CD4-positive, alpha-beta T cell treated with Interleukin-15 for 1 hour (primary cell): ENCODE data around the gene CES3.

Experiments
- DNase-seq: peaks from one replicate; pipeline ENCODE4 v3.0.0-alpha.2; 2020

Gene CES3, protein sequence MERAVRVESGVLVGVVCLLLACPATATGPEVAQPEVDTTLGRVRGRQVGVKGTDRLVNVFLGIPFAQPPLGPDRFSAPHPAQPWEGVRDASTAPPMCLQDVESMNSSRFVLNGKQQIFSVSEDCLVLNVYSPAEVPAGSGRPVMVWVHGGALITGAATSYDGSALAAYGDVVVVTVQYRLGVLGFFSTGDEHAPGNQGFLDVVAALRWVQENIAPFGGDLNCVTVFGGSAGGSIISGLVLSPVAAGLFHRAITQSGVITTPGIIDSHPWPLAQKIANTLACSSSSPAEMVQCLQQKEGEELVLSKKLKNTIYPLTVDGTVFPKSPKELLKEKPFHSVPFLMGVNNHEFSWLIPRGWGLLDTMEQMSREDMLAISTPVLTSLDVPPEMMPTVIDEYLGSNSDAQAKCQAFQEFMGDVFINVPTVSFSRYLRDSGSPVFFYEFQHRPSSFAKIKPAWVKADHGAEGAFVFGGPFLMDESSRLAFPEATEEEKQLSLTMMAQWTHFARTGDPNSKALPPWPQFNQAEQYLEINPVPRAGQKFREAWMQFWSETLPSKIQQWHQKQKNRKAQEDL

DNA sequence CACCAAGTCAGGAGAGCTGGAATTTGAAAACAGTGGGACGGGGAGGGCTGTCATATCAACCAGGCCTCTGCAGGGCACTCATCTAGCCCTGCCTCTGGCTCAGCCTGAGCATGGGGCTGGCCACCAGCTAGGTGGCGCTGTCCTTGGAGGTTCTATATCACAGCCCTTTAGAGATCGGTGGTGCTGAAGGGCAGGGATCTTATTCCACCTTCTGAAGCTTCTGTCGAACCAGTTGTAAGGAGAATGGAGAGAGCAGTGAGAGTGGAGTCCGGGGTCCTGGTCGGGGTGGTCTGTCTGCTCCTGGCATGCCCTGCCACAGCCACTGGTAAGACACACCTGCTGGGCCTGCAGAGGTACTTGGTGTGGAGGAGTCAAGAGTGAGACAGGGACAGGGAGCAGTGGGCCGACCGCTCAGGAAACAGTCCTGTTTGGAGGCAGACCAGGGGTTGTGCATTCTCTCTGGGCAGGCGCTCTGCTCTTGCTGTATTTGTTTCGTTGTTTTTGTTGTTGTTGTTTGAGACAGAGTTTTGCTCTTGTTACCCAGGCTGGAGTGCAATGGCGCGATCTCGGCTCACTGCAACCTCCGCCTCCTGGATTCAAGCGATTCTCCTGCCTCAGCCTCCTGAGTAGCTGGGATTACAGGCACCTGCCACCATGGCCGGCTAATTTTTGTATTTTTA lies at the start of gene CES3:
CES3 (plus strand) TSS at position 202 of the 680 bp plus-strand sequence; CDS start at position 244, 42 bp downstream.
- peak; percentile 53 for DNase-seq

DNA sequence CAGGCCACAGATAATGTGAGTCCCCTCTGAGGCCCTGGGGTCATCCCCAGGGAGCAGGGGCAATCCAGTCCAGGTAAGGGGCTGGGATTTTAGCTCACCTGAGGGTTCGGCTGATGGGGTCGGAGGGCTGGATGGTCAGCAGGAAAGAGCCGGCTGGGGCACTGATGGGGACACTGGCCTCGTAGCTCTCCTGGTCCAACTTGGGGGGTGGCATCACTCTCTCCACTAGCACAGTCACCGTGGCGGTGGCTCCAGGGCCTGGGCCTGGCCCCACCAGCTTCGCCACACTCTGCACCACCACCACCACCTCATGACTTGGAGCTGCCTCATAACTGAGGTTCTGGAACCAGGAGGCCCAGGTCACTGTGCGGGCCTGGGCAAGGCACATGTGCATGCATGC lies 49.3 kb upstream of the CES3 start:
- DNase-seq: no peak

DNA sequence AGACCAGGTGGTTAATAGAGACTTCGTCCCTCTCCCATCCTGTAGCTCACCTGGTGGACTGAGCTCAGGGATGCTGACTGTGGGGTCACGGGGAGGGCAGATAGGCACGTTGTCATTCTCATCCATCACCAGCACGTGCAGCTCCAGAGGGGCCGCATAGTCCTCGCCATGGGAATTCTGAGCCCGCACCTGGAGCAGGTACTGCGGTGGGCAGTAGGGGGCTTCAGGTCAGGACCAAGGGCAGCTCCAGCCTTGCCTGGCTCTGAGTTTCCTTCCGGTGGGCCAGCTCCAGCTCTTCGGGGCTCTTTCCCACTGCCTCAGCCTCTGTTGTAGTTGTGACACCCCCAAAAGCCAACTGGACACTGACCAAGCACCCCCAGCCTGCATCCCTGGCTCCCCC lies 48.0 kb upstream of the CES3 start:
- DNase-seq: no peak

- DNase-seq: no peak
These were observed 47.4 kb upstream of the CES3 start for GRCh38 chr16:66913711-66914110.

DNA sequence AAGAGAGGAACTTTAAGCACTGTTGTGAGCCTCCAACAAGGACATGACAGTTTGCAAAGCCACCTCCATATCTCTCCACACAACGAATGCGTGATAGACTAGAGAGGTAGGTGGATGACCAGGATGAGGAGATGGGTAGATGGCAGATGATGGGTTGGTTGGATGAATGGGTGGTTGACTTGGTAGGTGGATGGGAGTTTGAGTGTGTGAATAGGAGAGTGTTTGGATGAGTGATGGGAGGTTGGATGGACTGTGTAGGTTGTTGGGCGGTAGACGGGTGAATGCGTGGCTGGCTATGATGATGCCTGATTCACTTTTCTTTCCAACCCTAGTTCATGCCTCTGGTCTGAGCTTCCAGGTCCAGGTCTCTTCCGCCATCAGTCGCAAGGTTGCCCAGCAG lies 46.5 kb upstream of the CES3 start:
- no peak for DNase-seq

GRCh38 chr16:66915041-66915440 lies 46.0 kb upstream of the CES3 start:
- DNase-seq: no peak

DNA sequence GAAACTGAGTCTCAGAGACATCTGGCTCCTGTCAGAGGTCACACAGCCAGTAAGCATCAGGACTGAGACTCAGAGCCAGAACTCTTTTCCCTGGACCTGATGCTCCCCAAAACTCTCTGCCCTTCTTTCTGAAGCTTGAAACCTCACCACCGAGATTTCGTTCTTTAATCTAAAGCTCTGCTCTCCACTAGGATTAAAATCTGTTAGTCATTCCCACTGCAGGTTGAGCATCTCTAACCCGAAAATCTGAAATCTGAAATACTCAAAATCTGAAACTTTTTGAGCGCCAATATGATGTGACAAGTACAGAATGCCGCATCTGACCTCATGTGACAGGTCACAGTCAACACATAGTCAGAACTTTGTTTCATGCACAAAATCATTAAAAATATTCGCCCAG lies 44.5 kb upstream of the CES3 start:
- no peak for DNase-seq

DNA sequence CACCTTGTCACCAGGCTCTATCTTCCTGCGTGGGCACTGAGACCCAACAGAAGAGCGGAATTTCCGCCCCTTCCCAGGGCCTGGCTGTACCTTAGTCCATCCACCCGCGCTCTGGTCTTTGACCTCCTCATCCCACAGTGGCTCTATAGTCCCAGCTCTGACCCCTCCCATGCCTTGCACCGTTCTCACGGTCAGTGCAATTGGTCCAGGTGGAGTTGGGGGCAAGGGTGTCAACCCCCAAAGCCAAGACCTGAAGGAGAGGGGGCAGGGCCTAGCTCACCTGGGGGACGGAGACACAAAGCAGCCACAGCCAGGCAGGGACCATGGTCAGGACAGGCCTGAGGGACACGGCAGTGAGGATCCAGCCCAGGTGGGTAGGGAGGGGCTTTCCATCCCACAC lies 43.3 kb upstream of the CES3 start:
- DNase-seq: no peak

DNA sequence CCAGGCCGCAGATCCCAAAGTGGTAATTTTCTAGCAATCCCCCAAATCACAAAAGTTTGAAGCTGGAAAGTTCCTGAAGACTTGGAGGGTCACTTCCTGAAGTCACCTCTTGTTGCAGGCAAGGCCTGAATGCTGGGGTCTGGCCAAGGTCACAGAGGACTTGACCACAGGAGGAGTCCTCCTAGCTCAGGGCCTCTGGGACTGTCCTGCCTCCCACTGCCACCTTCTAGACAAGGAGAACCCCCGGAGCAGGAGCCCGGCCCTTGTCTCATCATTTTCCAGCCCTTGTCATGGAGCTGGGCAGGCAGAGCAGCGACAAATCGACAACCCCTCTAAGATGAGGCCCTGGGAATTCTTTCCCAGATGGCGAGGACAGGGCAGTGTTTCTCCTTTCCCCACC lies 42.7 kb upstream of the CES3 start:
- no peak for DNase-seq

DNA sequence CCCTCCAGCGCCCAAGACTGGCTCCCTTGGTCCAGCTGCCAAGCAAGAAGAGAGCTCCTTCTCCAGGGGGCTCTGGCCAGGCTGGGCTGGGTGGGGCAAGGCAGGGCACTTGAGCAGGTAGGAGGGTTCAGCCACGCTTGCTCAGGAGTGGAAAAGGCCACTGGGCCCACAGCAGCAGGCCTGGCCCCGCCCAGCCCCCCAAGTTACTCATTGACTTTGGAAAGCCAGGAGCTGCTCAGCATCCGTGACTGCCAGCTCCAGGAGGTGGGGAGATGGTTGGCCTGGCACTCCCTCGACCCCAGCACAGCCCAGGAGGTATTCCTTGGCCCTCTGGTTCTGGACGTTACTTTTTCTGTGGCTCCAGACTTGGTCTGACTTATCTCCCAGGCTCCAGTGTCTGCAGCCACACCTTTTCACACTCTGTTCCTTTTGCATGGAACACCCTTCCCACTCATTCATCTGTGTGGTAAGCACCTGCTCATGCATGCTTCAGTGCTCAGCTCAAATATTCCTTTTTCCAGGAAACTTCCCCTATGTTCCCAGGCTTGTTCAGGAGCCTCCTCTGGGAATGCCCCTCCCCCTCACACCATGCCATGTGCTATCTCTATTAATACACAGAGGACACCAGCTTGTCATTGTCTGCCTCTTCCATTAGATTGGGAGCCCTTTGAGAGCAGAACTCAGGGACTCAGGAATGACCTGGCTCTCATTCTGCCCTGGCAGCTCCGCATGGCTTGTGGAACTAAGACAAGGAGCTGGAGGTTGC lies 42.1 kb upstream of the CES3 start, which contains the start of gene CDH16:
CDH16 (minus strand) TSS at position 83 of the 766 bp plus-strand sequence. CDS start 820 bp downstream, outside the sequence.
- no peak for DNase-seq

DNA sequence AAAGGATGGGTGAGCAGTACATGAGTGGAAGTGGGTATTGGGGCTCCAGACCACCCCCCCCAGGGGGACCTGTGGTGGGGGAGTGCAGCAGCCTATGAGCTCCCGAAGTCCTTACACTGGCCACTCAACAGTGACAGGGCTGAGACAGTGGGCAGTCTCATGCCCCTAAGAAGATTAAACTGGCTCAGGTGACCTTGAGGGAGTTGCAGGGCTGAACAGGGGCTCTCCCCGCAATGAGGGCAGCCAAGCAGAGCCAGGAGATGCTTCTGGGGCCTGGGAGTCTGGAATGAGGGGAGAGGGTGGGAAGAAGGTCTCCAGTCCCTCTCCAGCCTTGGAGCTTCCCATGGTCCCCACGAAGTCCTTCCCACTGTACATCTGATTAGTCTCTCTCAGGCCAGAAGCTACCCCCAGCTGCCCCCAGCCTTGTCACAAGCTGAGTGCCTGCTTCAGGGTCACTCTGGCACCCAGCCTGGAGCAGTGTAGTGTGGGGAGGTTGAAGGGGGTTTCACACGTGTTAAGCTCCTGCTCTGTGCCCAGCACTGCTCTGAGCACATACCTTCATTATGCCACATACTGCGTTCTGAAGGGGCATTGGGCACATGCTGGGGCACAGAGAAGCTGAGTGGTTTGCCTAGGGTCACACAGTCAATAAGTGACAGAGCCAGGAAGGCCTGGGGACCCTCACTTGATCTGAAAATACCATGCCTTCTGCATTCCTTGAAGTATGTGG lies 41.3 kb upstream of the CES3 start:
- DNase-seq: no peak

DNA sequence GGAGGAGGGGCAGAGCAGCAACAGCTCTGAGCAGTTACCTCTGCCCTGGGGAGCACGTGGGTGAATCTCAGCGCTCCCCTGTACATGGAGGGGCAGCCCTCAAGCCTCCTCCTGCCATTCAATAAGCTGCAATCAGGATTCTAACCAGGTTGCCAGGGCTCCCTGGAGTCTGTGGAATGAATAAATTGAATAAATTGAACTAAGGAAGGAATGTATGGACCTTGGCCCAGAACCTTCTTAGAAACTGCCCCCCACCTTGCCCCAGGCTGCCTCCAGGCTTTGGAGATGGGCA lies 40.8 kb upstream of the CES3 start:
- no peak for DNase-seq

- DNase-seq: no peak
These were observed 40.0 kb upstream of the CES3 start for GRCh38 chr16:66920924-66921680.

GRCh38 chr16:66921729-66922450 lies 39.2 kb upstream of the CES3 start:
- DNase-seq: no peak

- DNase-seq: no peak
These were observed 37.8 kb upstream of the CES3 start for GRCh38 chr16:66923247-66923731.

- no peak for DNase-seq
These were observed 37.2 kb upstream of the CES3 start for GRCh38 chr16:66923866-66924265.

- no peak for DNase-seq
These were observed 36.3 kb upstream of the CES3 start for GRCh38 chr16:66924527-66925321.

GRCh38 chr16:66925322-66925840 lies 35.7 kb upstream of the CES3 start, which contains the start of gene RRAD:
TSS of gene RRAD (minus strand) at chr16:66925535. CDS start at chr16:66925179, 356 bp downstream.
- DNase-seq: peak; percentile 48

GRCh38 chr16:66926171-66926947 lies 34.7 kb upstream of the CES3 start:
- DNase-seq: no peak
